HG02852 (cell line): Measurements from ENCODE around the gene UGT1A1.

Experiments
- ATAC-seq: cut with Tn5 transposase; IDR thresholded peaks from one replicate; pipeline ENCODE4 v1.9.1; 2021; ENCODE audit warnings: mild to moderate bottlenecking, moderate library complexity; ENCODE audit not compliant: unreplicated experiment

The UGT1A1 gene

DNA sequence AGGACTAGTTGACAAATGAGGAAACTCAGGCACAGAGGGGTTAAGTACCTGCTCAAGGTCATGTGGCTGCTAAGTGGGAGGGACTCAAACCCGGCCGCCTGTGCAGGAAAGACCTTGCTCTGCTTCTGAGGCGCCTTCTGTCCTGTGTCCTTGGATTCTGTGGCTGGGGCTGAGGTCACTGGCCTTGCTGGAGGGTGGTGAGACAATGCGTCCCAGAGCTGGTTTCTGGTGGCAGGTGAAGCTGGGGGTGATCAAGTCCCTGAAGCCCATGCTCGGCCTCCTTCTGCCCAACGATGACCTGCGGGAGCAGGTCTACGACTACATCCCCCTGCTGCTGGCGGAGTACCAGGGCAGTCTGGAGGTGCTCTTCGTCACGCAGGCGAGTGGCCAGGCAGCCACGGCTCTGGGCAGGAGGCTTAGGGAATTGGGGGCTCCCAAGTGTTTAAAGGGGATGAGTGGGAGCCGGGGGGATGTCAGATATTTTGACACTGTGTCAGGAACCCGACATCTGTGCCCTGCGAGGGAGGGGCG, 34.1 kb downstream of the UGT1A1 start:
- no peak for ATAC-seq

- no peak for ATAC-seq
Measured at GRCh38 chr2:233795735-233796171, 35.7 kb downstream of the UGT1A1 start.

DNA sequence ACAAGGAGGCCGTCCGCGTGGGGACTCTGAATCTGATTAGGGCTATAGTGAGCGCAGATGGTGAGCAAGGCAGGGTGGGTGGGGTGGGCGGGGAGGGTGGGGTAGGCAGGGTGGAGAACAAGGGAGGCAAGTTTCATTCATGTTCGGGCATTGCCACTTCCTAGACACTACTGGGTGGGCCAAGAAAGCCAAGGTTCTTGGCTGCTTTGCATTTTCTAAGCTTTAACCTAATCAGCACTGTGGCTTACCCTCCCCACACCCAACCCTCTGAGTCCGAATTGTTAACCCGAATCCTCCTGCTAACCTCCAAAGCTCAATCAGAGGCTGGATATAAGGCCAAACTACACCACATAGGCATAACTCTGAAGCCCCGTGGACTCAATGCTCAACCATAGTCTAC, 36.2 kb downstream of the UGT1A1 start:
- ATAC-seq = no peak

GRCh38 chr2:233798335-233799086, 38.4 kb downstream of the UGT1A1 start:
- ATAC-seq = no peak

GRCh38 chr2:233799087-233799665, 39.1 kb downstream of the UGT1A1 start:
- ATAC-seq = no peak

DNA sequence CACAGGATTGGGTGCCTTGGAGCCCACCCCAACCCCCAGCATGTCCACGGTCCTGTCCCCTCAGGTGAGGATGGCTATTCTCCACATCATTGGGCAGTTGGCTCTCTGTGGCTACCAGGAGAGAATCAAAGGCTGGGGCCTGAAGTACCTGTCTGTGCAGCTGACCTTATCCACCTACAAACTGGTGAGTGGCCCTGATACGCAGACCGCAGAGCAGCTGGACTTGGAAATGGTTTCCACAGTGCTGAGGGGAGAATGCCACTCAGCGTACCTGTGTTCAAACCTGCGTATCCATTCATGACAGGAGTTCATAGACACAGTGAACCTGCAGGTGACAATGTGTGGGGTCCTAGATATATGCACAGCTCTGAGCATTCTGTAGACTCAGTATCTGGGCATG, 39.6 kb downstream of the UGT1A1 start:
- ATAC-seq = no peak

GRCh38 chr2:233800208-233800607, 40.1 kb downstream of the UGT1A1 start:
- ATAC-seq = no peak

- ATAC-seq = no peak
Measured at GRCh38 chr2:233801357-233802131, 41.5 kb downstream of the UGT1A1 start.

GRCh38 chr2:233802132-233802815, 42.2 kb downstream of the UGT1A1 start:
- no peak for ATAC-seq

DNA sequence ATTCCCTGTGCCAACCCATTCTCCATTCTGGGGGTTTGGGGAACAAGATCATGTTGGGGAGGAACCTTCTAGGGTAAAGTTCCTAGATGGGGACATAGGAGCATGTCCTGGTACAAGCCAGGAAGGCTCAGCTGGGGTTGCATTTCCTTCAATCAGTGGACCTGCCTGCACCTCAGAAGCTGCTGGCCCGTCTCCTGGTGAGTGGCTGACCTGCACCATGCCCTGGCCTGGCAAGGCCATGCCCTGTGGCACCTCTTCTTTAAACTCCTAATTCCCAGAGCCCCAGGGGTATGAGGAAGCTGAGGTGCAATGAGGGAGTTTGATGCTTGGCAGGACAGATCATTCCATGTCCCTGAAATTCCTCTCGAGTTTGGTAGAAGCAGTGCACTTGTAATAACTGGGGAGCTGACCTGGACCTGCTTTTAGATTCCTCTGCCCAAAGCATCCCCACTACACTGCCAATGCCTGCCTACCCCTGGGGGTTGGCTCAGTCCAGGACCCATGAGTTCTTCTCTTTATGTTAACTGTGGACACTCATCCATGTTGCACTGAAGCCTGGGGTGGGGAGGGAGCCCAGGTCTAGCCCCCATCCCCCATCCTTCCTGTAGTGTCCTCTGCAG, 43.3 kb downstream of the UGT1A1 start:
- ATAC-seq = no peak

DNA sequence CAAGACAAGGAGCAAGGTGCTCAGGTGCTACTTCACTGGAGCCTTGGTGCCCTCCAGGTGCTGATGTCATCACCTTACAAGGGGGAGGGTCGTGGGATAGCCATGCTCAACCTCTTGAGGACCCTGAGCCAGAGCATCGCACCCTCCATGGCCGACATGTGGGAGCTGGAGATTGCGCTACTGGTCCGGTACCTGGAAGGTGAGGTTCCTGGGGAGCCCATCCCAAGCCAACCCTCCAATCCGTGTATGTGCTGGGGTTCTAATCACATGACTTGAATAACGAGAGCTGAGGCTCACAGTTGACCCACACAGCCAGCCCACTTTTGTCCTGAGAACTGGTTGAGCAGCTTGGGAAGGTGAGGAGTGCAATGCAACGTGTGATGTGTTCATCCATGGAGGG, 43.9 kb downstream of the UGT1A1 start:
- no peak for ATAC-seq

DNA sequence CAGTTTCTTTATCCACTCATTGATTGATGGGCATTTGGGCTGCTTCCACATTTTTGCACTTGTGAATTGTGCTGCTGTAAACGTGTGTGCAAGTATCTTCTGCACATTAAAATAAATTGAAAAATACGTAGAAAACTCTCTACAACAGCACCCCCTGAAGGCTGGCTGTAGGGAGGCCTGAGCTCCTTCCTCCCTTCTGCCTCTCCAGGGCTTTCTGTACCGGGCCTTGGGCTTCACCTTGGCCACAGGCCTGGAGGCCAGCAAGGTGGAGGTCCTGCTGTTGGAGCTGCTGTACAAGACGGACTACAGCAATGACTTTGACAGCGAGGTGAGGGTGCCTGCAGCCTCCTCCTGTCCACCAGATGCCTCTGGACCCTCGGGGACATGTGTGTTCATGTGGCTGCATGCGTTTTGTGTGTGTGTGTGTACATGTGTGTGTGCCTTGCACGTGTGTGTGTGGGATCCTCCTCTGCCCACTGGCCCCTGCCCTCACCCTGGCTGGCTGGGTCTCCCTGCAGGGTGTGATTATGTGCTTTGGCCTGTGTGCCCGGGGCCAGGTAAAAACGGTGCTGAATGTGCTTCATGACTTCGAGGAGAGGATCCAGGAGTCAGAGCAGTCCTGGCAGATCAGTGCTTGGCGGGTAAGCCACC, 47.3 kb downstream of the UGT1A1 start:
- ATAC-seq = no peak

DNA sequence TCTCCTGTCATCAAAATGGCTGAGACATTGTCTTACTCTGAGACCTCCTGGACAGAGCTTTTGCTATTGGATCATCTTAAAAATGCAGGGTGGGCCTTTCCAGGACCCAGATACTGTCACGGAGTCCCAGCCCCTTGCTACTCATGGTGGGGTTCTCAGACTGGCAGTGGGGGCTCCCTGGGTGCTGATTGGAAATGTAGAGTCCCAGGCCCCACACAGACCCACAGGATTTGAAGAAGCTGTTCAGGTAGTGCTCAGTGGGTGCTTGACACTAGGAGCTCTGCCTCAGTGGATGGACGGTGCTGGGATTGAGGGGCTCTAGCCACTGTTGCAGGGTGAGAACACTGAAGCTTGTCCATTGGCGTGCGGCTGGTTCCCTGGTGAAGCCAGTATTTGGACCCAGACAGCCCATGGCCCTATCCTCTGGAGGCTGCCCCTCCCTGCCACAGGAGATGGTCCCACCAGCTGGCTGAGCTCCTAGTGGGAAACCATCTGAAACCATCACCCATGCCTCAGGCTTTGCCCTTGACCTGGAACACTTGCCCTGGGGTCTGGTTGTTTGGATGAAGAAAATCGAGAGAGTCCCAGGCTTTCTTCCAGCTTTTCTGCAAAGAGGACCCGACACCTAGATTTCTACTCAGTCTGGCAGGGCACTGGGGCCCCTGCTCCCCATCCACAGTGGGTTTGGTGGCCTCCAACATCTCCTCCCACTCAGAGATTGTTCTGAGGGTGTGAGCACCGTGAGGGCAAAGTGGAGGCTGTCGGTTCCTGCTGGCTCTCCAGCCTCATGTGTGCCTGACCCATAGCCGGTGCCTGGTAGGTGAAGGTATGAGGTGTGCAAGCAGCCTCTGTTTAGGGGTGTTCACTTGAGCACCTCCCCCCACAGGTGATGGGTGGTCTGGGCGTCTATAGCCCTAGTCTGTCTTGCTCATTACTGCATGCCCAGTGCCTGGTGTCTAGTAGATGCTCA, 48.2 kb downstream of the UGT1A1 start:
- no peak for ATAC-seq

DNA sequence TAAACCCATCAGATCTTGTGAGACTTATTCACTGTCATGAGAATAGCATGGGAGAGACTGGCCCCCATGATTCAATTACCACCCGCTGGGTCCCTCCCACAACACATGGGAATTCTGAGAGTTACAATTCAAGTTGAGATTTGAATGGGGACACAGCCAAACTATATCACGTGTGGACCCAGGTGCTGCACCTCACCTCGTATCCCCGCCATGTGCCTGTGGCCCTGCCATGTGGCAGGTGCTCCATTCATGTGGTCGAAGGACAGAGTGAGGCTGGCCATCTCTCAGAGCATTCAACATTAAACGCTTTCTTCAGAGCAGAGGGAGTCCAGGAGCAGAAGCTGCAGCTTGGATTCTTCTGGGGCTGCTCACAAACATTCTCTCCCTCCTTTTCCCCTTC, 50.3 kb downstream of the UGT1A1 start:
- ATAC-seq = no peak

DNA sequence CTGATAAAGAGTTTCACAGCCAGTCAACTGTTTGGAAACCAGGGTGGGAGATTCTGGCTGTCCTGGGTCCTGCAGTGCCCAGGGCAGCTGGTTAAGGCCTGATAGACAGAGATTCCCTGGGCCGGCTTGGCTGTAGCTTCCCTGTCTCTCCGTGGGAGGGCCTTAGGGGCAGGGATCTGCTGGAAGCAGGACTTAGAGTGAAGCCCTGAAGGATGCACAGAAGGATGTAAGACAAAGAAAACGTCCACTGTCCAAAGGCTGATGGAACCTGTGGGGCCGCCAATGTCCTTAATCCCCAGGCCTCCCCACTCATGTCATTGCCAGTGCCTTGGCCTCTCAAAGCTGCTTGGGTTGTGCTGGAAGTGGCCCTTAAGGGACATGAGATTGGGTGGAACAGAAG, 51.0 kb downstream of the UGT1A1 start:
- ATAC-seq = no peak

GRCh38 chr2:233811732-233812131, 51.7 kb downstream of the UGT1A1 start:
- no peak for ATAC-seq

DNA sequence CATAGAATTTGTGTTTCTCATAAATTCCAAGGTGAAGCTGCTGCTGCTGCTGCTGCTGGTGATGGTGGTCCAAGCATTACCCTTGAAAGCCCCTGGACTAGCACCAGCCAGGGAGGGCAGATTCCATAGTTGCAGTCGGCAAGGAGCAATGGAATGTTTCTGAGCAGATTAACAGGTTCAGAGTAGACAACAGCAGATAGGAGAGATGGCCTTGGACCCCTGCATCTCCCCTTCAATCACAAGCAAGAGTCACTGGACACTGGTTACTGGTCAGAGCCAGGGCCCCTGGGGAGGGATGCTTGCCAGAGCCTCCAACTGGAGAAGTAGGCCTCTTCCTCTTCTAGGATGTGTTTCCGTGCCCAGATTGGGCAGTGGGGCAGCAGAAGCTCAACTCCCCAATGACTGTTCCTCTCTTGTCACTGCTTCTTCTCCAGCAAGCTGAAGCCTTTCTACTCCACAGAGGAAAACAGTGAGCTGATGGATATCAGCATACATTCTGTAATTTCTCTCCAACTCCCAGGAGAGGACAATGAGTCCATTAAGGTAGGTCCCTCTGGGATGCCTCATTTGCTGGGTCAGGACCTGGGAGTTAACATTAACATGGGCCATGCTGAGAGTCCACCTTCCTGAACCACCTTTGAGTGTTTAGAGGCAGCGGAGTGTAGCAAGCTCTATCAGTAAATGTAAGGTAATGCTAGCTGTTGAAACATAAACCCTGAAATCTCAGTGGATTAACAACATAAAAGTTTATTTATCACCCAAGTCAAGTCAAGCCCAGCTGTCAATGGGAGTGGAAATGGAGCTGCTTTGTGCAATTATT, 53.4 kb downstream of the UGT1A1 start:
- no peak for ATAC-seq
